Daoy (cell line): ENCODE results near the gene TRIM5. TPM values are rescaled to one million over a fixed set of nuclear protein-coding genes. Genes with fewer than 3 reads are reported as not detected.

Experiments
- DNase-seq: peaks from one replicate; pipeline ENCODE4 v3.0.0-alpha.2; 2015; ENCODE audit warnings: low read depth
- total RNA-seq: library from RNA; depleted of rRNA; stranded (reverse); fragments of >200 nt; shearing (Covaris generic); gene quantifications from 2 replicates; pipeline ENCODE4 v1.2.3, GENCODE V29; 2014; rRNA removed

Gene TRIM5
- total RNA-seq, 1 experiment from 2014 or later, result 15.2 TPM

- peak; percentile 65 for DNase-seq
Measured at GRCh38 chr11:5624489-5625279, 60.2 kb downstream of the TRIM5 start, which contains the start of gene TRIM34. TRIM34 (plus strand) TSS chr11:5625001; CDS start chr11:5632332, 7,331 bp downstream.

GRCh38 chr11:5622802-5623201, 62.1 kb downstream of the TRIM5 start:
- no peak for DNase-seq

- DNase-seq, result no peak
Measured at GRCh38 chr11:5621580-5621979, 63.3 kb downstream of the TRIM5 start.

- peak; percentile 49 for DNase-seq
Measured at GRCh38 chr11:5620651-5621521, 64.0 kb downstream of the TRIM5 start.

- peak; percentile 53 for DNase-seq
Measured at GRCh38 chr11:5618807-5619206, 66.1 kb downstream of the TRIM5 start.

Other genes with a start within 250 kb of the TRIM5 start
- gene OR51I1, start 243.6 kb downstream of the TRIM5 start, total RNA-seq, result not detected in 2 replicates
- not detected in 2 replicates for gene OR51I2, start 235.8 kb downstream of the TRIM5 start, total RNA-seq
- not detected in 2 replicates for gene OR52D1, start 196.4 kb downstream of the TRIM5 start, total RNA-seq
- gene UBQLN3, start 175.1 kb downstream of the TRIM5 start, total RNA-seq, result not detected in 2 replicates
- not detected in 2 replicates for gene UBQLNL, start 168.4 kb downstream of the TRIM5 start, total RNA-seq
- gene OR52H1, start 136.5 kb downstream of the TRIM5 start, total RNA-seq, result not detected in 2 replicates
- not detected in 2 replicates for gene OR52B6, start 104.2 kb downstream of the TRIM5 start, total RNA-seq
- gene TRIM6, start 88.4 kb downstream of the TRIM5 start, total RNA-seq, result 2.6 and 3.6 TPM in 2 replicates
- 0.63 and 2.7 TPM in 2 replicates for gene TRIM34, start 60.1 kb downstream of the TRIM5 start, total RNA-seq
- 1.2 and 1.5 TPM in 2 replicates for gene TRIM22, start 4.7 kb upstream of the TRIM5 start, total RNA-seq
- not detected in 2 replicates for gene OR56B1, start 51.4 kb upstream of the TRIM5 start, total RNA-seq
- not detected in 2 replicates for gene OR52N4, start 69.2 kb upstream of the TRIM5 start, total RNA-seq
- not detected in 2 replicates for gene OR52N5, start 98.3 kb upstream of the TRIM5 start, total RNA-seq
- gene OR52N1, start 106.2 kb upstream of the TRIM5 start, total RNA-seq, result 0.15 TPM in 1 of 2 replicates, not detected in the other
- gene OR52N2, start 123.8 kb upstream of the TRIM5 start, total RNA-seq, result not detected in 2 replicates
- gene OR52E6, start 156.8 kb upstream of the TRIM5 start, total RNA-seq, result not detected in 2 replicates
- 0.15 TPM in 1 of 2 replicates, not detected in the other for gene OR52E8, start 172.6 kb upstream of the TRIM5 start, total RNA-seq
- not detected in 2 replicates for gene OR52E4, start 195.6 kb upstream of the TRIM5 start, total RNA-seq
- gene OR52E5, start 208.1 kb upstream of the TRIM5 start, total RNA-seq, result not detected in 2 replicates